Gastrocnemius medialis (tissue), 4 donors: ENCODE results near the gene MX2. TPM values are rescaled to one million over a fixed set of nuclear protein-coding genes. Genes with fewer than 3 reads are reported as not detected.

Experiments
- ATAC-seq, 2 donors: fragments of 150-250 bp; one replicate each; pipeline ENCODE4 v1.9.1; 2016
- DNase-seq, 2 donors: peaks; one replicate each; pipeline ENCODE4 v3.0.0-alpha.2; 2019
- H3K27ac ChIP-seq, 4 donors: fragments of 200-600 bp; sonication (generic); 1 replicate in 1 of 4; 2 replicates in 3 of 4; pipeline ENCODE4 v1.5.1; 2016 to 2018; ENCODE audit warnings: mild to moderate bottlenecking in 2 of 4, moderate library complexity in 1 of 4
- H3K27me3 ChIP-seq, 3 donors: fragments of 200-600 bp; sonication (generic) in 2 of 3; 1 replicate in 1 of 3; 2 replicates in 2 of 3; pipeline versions ENCODE4 v1.5.1 to v1.6.0; 2016 to 2019; ENCODE audit warnings: mild to moderate bottlenecking in 1 of 3, moderate library complexity in 1 of 3
- H3K36me3 ChIP-seq, 2 donors: fragments of 200-600 bp; sonication (generic) in 1 of 2; one replicate each; pipeline ENCODE4 v1.5.1; 2017 to 2018
- H3K4me1 ChIP-seq, 2 donors: fragments of 200-600 bp; sonication (generic) in 1 of 2; one replicate each; pipeline ENCODE4 v1.5.1; 2016 to 2017; ENCODE audit warnings: mild to moderate bottlenecking in 2 of 2
- H3K4me3 ChIP-seq, 4 donors: fragments of 200-600 bp; sonication (generic) in 3 of 4; 1 replicate in 1 of 4; 2 replicates in 3 of 4; pipeline ENCODE4 v1.5.1; 2016 to 2019; ENCODE audit warnings: mild to moderate bottlenecking in 2 of 4
- H3K9me3 ChIP-seq, 3 donors: fragments of 200-600 bp; sonication (generic) in 2 of 3; 1 replicate in 1 of 3; 2 replicates in 2 of 3; pipeline ENCODE4 v1.5.1; 2016 to 2019
- CTCF ChIP-seq, 5 experiments: fragments of 450-650 bp in 3 of 5; fragments of 200-600 bp in 2 of 5; sonication (generic) in 2 of 5; IDR thresholded peaks in 4 of 5; conservative IDR thresholded peaks in 1 of 5; 1 replicate in 4 of 5; 2 replicates in 1 of 5; pipeline ENCODE4 v1.5.1; 2016 to 2019; ENCODE audit warnings: antibody characterized with exemption in 5 of 5, mild to moderate bottlenecking in 3 of 5, moderate library complexity in 3 of 5
- POLR2A ChIP-seq, 2 donors: fragments of 450-650 bp; IDR thresholded peaks; one replicate each; pipeline ENCODE4 v1.6.1; 2017; ENCODE audit warnings: antibody characterized with exemption in 2 of 2, mild to moderate bottlenecking in 2 of 2, moderate library complexity in 2 of 2
- in situ Hi-C, 4 donors: fragments of 200-750 bp; cut with MboI; loops; one replicate each; pipeline versions ENCODE4 v1.15.0 to v1.8.0; 2017; ENCODE audit warnings: low sequenced_read_pairs in 4 of 4
- intact Hi-C: fragments of 100-400 bp; cut with DNase I; formaldehyde crosslinking; loops from one replicate; pipeline ENCODE4 v1.15.1; 2023; ENCODE audit warnings: low total_unique reads
- total RNA-seq, 4 donors: library from RNA; depleted of rRNA; stranded (reverse); fragments of >200 nt; gene quantifications; one replicate each; pipeline versions ENCODE4 v1.1.0 to v1.2.3, GENCODE V29; 2016

Gene MX2
- total RNA-seq, 4 donors from 2014 or later: 1.1 to 6.8 (median 2.2) TPM

- H3K4me3 ChIP-seq: peak overlapping the region in 1 of 4 donors; percentile 20
- H3K36me3 ChIP-seq: no peaks in the 10 kb centered on the region
- no peaks in the 10 kb centered on the region for H3K9me3 ChIP-seq
- in situ Hi-C loops (loop anchor here in 1 of 4 donors (25.0 kb wide), 1 partner anchor 145 kb away; no protein-coding TSS in a partner anchor), intact Hi-C loops (no loop called here)
- H3K4me1 ChIP-seq: peaks cover 0 to 2% of the 10 kb centered on the region in 2 donors
- ATAC-seq: no peak
- no peak for DNase-seq
- peaks cover 11 to 25% (median 15%) of the 10 kb centered on the region in 3 donors for H3K27me3 ChIP-seq
- no peak overlapping the region for H3K27ac ChIP-seq
- TF ChIP-seq POLR2A (IDR thresholded peaks at IDR 0.05): no peak
- no peak for TF ChIP-seq CTCF (IDR thresholded peaks at IDR 0.05 in 4 of 5, conservative IDR thresholded peaks at IDR 0.05 in 1 of 5)
Measured at GRCh38 chr21:41317063-41317392, 44.8 kb upstream of the MX2 start.

GRCh38 chr21:41317458-41317857 is 44.4 kb upstream of the MX2 start:
- Histone ChIP-seq H3K27me3 (peaks cover 11 to 25% (median 15%) of the 10 kb centered on the region in 3 donors), H3K27ac (no peak overlapping the region), H3K36me3 (no peaks in the 10 kb centered on the region), H3K4me1 (peaks cover 0 to 2% of the 10 kb centered on the region in 2 donors), H3K9me3 (no peaks in the 10 kb centered on the region), H3K4me3 (no peak overlapping the region)
- intact Hi-C loops: no loop called here
- TF ChIP-seq CTCF (IDR thresholded peaks at IDR 0.05 in 4 of 5, conservative IDR thresholded peaks at IDR 0.05 in 1 of 5) (no peak), POLR2A (IDR thresholded peaks at IDR 0.05) (no peak)
- DNase-seq (no peak), ATAC-seq (no peak)
- in situ Hi-C loops: loop anchor here in 1 of 4 donors (25.0 kb wide), 1 partner anchor 145 kb away; no protein-coding TSS in a partner anchor

- H3K36me3 ChIP-seq: no peaks in the 10 kb centered on the region
- no peak overlapping the region for H3K4me3 ChIP-seq
- no peaks in the 10 kb centered on the region for H3K9me3 ChIP-seq
- intact Hi-C loops: no loop called here
- DNase-seq (no peak), ATAC-seq (no peak)
- TF ChIP-seq POLR2A (IDR thresholded peaks at IDR 0.05) (no peak), CTCF (IDR thresholded peaks at IDR 0.05 in 4 of 5, conservative IDR thresholded peaks at IDR 0.05 in 1 of 5) (no peak)
- in situ Hi-C loops: loop anchor here in 1 of 4 donors (25.0 kb wide), 1 partner anchor 144 kb away; no protein-coding TSS in a partner anchor
- peaks cover 0 to 2% of the 10 kb centered on the region in 2 donors for H3K4me1 ChIP-seq
- peaks cover 11 to 25% (median 15%) of the 10 kb centered on the region in 3 donors for H3K27me3 ChIP-seq
- no peak overlapping the region for H3K27ac ChIP-seq
Measured at GRCh38 chr21:41318218-41318617, 43.6 kb upstream of the MX2 start.

GRCh38 chr21:41319273-41319672 is 42.6 kb upstream of the MX2 start:
- DNase-seq (no peak), ATAC-seq (no peak)
- peaks cover 0 to 2% of the 10 kb centered on the region in 2 donors for H3K4me1 ChIP-seq
- no peak overlapping the region for H3K27ac ChIP-seq
- no peaks in the 10 kb centered on the region for H3K9me3 ChIP-seq
- TF ChIP-seq CTCF (IDR thresholded peaks at IDR 0.05 in 4 of 5, conservative IDR thresholded peaks at IDR 0.05 in 1 of 5): no peak
- no peak for TF ChIP-seq POLR2A (IDR thresholded peaks at IDR 0.05)
- in situ Hi-C loops: loop anchor here in 1 of 4 donors (25.0 kb wide), 1 partner anchor 143 kb away; no protein-coding TSS in a partner anchor
- intact Hi-C loops: no loop called here
- no peaks in the 10 kb centered on the region for H3K36me3 ChIP-seq
- H3K27me3 ChIP-seq: peaks cover 11 to 25% (median 15%) of the 10 kb centered on the region in 3 donors
- H3K4me3 ChIP-seq: no peak overlapping the region
